GM10266 (cell line): ENCODE data around the gene AOPEP.

Experiments used
- DNase-seq: peaks from one replicate; pipeline ENCODE4 v3.0.0; 2012; ENCODE audit errors: extremely low spot score
- CTCF ChIP-seq: IDR thresholded peaks from 2 replicates; pipeline ENCODE4 v1.5.1; 2012; ENCODE audit warnings: mild to moderate bottlenecking, low read depth; ENCODE audit not compliant: control insufficient read depth, insufficient read depth; ENCODE audit errors: missing control alignments

Gene AOPEP

GRCh38 chr9:94853887-94854286 lies 127.4 kb downstream of the AOPEP start:
- no peak for DNase-seq
- TF ChIP-seq CTCF: no peak

GRCh38 chr9:94855903-94856302 lies 129.4 kb downstream of the AOPEP start:
- DNase-seq: no peak

GRCh38 chr9:94857791-94858190 lies 131.3 kb downstream of the AOPEP start:
- DNase-seq: no peak
- no peak for TF ChIP-seq CTCF

More at GRCh38 chr9:94855903-94856302, 129.4 kb downstream of the AOPEP start:
- no peak for TF ChIP-seq CTCF

GRCh38 chr9:94859226-94859625 lies 132.7 kb downstream of the AOPEP start:
- no peak for DNase-seq
- TF ChIP-seq CTCF: no peak

- TF ChIP-seq CTCF: no peak
Measured at GRCh38 chr9:94859891-94860290, 133.4 kb downstream of the AOPEP start.

GRCh38 chr9:94860678-94861588 lies 134.4 kb downstream of the AOPEP start:
- no peak for TF ChIP-seq CTCF
- peak; percentile 76 for DNase-seq

More at GRCh38 chr9:94859891-94860290, 133.4 kb downstream of the AOPEP start:
- DNase-seq: no peak
